HUES48 (cell line): Measurements from ENCODE around the gene FAM47E.

ENCODE experiments used
- H3K27ac ChIP-seq: one replicate; pipeline ENCODE4 v1.7.0; 2013; ENCODE audit warnings: low read depth, low read length, inconsistent platforms
- H3K27me3 ChIP-seq: 2 replicates; pipeline ENCODE4 v1.6.1; 2013; ENCODE audit warnings: mild to moderate bottlenecking, low read length; ENCODE audit not compliant: control insufficient read depth, insufficient read depth
- H3K36me3 ChIP-seq: 2 replicates; pipeline ENCODE4 v1.6.1; 2013; ENCODE audit warnings: low read length; ENCODE audit not compliant: control insufficient read depth, insufficient read depth
- H3K4me1 ChIP-seq: 2 replicates; pipeline ENCODE4 v1.6.1; 2013; ENCODE audit warnings: mild to moderate bottlenecking, low read length; ENCODE audit not compliant: control insufficient read depth, insufficient read depth
- H3K4me3 ChIP-seq: 2 replicates; pipeline ENCODE4 v1.5.1; 2013; ENCODE audit warnings: mild to moderate bottlenecking, low read depth, low read length
- H3K9ac ChIP-seq: 2 replicates; pipeline ENCODE4 v1.6.1; 2013; ENCODE audit warnings: mild to moderate bottlenecking, low read depth, low read length, moderate library complexity
- H3K9me3 ChIP-seq: 2 replicates; pipeline ENCODE4 v1.6.1; 2013; ENCODE audit warnings: low read length; ENCODE audit not compliant: control insufficient read depth, insufficient read depth

Gene FAM47E

DNA sequence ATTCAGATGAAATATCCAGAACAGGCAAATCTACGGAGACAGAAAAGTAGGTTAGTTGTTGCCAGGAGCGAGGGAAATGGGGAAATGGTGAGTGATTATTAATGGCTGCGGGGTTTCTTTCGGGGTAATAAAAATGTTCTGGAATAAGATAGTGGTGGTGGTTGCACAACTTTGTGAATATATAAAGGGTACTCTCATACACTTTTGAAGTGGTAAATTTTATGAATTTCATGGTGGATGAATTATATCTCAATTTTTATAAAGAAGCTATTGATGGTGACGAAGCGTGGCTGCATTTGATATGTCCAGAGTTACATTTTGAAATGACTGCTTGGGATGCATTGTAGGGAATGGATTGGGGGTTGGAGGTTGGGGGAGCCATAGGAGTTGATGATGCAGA lies 16.3 kb downstream of the FAM47E start:
- Histone ChIP-seq H3K9me3 (no peaks in the 10 kb centered on the region), H3K27me3 (no peaks in the 10 kb centered on the region), H3K9ac (no peak overlapping the region), H3K27ac (no peak overlapping the region), H3K4me3 (no peak overlapping the region), H3K36me3 (no peaks in the 10 kb centered on the region), H3K4me1 (no peaks in the 10 kb centered on the region)

DNA sequence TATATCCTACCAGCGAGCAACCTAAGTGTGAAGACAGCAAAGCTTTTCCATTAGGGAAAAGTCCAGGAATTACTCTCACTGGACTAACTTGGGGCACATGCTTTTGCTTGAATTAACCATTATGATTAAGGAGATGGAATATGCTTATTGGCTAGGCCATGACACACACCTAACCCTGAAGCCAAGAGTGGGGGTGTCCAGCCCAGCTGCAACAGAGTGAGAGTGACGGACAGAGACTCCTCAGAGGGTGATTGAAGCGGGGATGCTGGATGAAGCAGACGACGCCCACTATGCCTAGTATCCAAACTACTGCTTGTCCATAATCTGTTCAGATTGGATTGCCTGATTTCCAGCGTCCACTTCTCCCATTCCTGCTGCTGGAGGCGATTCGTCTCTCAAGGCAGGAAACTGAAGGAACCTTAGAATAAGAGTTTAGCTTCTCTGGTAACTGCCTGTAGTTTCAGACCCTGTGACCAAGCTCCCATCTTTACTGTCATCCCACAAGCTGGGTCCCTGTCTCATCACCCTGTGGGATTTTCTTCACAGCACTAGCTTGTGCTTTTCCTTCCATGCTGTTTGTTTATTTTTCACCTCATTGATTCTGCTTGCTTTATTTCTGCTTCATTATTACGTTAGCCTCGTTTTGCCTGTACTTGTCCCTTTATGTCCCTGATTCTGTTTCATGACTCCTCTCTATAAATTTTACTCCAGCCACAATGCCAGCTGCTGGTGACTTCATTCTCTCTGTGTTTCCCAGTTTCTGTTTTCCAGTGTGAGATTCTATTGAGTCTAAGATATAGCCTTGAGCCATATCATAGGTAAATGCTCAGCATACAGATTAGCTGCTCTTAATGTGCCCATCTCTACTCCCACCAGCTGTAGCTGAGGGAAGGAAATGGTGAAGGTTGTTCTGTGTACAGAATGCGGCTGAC lies 19.0 kb downstream of the FAM47E start:
- no peaks in the 10 kb centered on the region for H3K27me3 ChIP-seq
- no peaks in the 10 kb centered on the region for H3K4me1 ChIP-seq
- H3K36me3 ChIP-seq, result no peaks in the 10 kb centered on the region
- no peaks in the 10 kb centered on the region for H3K9me3 ChIP-seq
- no peak overlapping the region for H3K27ac ChIP-seq
- H3K9ac ChIP-seq, result no peak overlapping the region
- H3K4me3 ChIP-seq, result no peak overlapping the region

DNA sequence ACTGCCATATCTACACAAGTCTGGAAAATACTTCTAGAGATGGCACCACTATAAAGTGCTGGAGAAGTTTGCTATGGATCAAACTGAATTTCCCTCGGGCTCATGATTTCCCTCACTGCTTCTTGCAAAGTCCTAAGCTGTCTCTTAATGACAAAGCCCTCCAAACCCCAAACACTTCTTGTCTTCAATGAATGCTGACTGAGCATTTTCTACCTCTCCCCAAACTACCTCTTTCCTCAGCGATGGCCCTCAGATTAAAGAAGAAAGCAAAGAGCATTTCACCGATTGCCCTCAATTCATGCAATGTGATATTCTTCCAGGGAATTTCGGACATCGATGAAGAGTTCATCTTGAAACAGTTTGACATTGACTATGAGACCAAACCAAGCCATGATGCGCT lies 19.7 kb downstream of the FAM47E start:
- no peaks in the 10 kb centered on the region for H3K4me1 ChIP-seq
- no peaks in the 10 kb centered on the region for H3K36me3 ChIP-seq
- H3K27me3 ChIP-seq, result no peaks in the 10 kb centered on the region
- no peak overlapping the region for H3K4me3 ChIP-seq
- H3K9me3 ChIP-seq, result no peaks in the 10 kb centered on the region
- no peak overlapping the region for H3K27ac ChIP-seq
- H3K9ac ChIP-seq, result no peak overlapping the region

DNA sequence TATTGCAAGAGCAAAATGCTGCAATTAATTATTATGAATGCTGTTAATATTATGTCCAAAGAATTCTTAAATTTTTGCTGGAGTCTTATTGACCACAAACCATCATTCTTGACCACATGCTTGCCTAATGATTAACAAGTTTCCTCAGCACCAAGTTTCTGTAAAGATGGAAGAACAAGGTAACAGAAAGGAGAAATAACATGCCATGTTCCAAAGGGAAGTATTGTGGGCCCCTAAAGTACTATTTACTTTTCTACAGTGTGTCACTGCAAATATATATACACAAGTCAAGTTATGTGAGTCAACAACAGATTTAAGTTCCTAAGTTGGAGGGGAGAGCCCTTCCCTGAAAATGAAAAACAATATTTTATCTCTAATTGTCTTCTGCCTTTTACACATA lies 20.6 kb downstream of the FAM47E start:
- no peaks in the 10 kb centered on the region for H3K36me3 ChIP-seq
- H3K9ac ChIP-seq, result no peak overlapping the region
- no peak overlapping the region for H3K4me3 ChIP-seq
- H3K27ac ChIP-seq, result no peak overlapping the region
- H3K9me3 ChIP-seq, result no peaks in the 10 kb centered on the region
- H3K27me3 ChIP-seq, result no peaks in the 10 kb centered on the region
- no peaks in the 10 kb centered on the region for H3K4me1 ChIP-seq

DNA sequence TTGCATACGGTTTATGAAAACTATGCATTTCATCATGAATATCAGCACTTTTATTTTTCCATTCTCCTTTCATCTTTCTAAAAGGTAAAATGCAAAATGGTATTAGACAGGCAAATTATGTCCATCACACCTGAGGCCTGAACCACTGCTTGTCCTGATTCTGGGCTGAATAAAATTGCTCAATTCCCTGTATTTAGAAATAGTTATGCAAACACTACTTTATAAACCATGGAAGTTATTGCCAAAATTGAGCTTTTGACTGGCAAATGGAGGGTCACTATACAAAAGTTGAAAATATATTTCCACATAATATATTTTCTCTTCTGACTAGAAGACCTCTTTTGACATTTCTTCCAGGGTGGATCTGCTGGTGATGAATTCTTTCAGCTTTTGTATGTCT lies 21.1 kb downstream of the FAM47E start:
- H3K4me3 ChIP-seq, result no peak overlapping the region
- no peaks in the 10 kb centered on the region for H3K27me3 ChIP-seq
- H3K9me3 ChIP-seq, result no peaks in the 10 kb centered on the region
- no peak overlapping the region for H3K9ac ChIP-seq
- no peak overlapping the region for H3K27ac ChIP-seq
- no peaks in the 10 kb centered on the region for H3K4me1 ChIP-seq
- no peaks in the 10 kb centered on the region for H3K36me3 ChIP-seq

DNA sequence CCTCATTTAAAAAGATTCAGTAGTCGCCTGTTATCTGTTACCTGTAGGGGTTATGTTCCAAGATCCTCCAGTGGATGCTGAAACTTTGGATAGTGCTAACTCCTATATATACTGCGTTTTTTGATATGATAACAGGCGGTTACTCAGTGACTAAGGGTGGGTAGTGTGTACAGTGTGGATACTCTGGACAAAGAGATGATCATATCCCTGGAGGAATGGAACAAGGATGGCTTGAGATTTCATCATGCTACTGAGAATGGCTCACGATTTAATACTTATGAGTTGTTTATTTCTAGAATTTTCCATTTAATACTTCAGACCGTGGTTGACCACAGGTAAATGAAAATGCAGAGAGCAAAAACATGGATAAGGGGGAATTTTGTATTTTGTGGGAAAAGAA lies 21.5 kb downstream of the FAM47E start:
- Histone ChIP-seq H3K4me3 (no peak overlapping the region), H3K27me3 (no peaks in the 10 kb centered on the region), H3K4me1 (no peaks in the 10 kb centered on the region), H3K9ac (no peak overlapping the region), H3K9me3 (no peaks in the 10 kb centered on the region), H3K36me3 (no peaks in the 10 kb centered on the region), H3K27ac (no peak overlapping the region)

DNA sequence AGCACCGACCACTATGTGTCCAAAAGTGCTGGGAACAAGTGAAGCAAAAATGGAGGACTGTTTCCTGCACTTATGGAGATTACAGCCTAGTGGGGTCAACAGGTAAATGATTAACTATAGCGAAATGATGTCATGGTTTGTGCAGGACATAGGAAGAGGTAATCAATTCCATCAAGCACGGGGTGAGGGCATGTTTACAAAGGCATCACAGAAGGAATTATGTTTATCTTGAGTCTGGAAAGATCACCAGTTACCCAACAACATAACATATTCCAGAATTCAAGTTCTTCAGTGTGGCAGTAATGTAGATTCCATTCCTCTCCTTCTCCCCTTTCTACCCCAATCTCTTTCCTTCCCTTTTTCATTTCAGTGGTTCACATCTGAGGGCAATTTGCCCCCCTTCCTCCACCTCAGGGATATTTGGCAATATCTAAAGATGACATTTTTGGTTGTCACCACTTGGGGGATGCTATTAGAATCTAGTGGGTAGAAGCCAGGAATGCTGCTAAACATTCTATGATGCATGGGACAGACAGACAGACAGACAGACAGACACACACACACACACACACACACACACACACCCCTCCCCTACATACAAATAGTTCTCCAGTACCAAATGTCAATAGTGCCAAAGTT lies 24.1 kb downstream of the FAM47E start:
- no peaks in the 10 kb centered on the region for H3K27me3 ChIP-seq
- H3K9ac ChIP-seq, result no peak overlapping the region
- H3K36me3 ChIP-seq, result no peaks in the 10 kb centered on the region
- no peaks in the 10 kb centered on the region for H3K4me1 ChIP-seq
- H3K9me3 ChIP-seq, result no peaks in the 10 kb centered on the region
- no peak overlapping the region for H3K27ac ChIP-seq
- H3K4me3 ChIP-seq, result no peak overlapping the region

DNA sequence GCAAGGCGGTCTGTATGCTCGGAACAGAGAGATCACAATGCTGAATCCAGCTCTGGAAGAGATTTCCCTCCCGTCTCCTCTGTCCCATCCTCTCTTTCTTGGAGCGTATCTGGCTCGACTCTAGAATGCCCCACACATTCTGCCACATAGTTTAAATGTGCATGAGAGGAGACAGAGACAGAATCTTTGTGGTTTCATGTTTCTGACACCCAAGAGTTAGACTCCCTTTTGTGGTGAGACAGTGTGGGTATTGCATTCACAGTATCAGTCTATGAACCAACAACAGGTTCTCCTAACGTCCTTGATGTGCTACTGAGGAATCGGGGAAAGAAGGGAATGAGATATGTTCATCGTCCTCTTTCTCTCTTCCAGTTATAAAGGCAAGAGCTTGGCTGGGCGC lies 25.3 kb downstream of the FAM47E start:
- Histone ChIP-seq H3K4me1 (no peaks in the 10 kb centered on the region), H3K4me3 (no peak overlapping the region), H3K36me3 (no peaks in the 10 kb centered on the region), H3K9ac (no peak overlapping the region), H3K9me3 (no peaks in the 10 kb centered on the region), H3K27me3 (no peaks in the 10 kb centered on the region), H3K27ac (no peak overlapping the region)

DNA sequence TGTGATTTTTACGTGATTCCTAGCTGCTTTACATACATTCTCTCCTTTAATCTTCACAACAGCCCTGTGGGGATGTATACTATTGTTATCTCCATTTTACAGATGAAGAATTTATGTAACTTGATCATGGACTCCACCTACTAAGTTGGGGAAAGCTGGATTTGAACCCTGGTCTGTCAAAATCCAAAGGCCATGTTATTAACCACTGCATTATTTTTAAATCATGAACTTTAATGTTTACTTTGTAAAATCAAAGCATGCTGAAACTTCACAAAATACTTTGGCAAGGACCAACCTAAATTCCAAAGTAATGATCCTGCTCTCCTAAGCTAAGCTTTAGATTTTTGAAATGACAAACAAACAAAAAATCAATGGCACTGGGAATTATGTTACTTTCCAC lies 26.1 kb downstream of the FAM47E start:
- Histone ChIP-seq H3K36me3 (no peaks in the 10 kb centered on the region), H3K4me1 (no peaks in the 10 kb centered on the region), H3K27ac (no peak overlapping the region), H3K27me3 (no peaks in the 10 kb centered on the region), H3K9me3 (no peaks in the 10 kb centered on the region), H3K9ac (no peak overlapping the region), H3K4me3 (no peak overlapping the region)

DNA sequence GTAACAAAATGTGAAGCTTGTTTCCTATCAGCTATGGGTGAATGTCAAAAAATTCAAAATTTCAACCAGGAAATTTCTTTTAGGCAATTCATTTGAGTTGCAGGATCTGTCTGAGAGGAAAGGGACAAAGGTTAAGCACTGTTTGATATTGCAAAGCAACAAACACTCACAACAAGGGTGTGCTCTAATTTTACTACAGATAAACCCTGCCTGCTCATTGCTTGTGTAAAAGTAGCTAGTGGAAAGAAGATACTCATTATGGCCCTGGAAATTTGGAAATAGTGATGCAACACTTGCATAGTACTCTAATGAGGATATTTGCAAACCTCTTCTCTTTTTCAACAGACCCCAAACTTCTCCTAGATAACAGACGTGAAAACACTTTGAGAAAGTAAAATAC lies 27.1 kb downstream of the FAM47E start:
- H3K4me3 ChIP-seq, result no peak overlapping the region
- no peaks in the 10 kb centered on the region for H3K36me3 ChIP-seq
- H3K27me3 ChIP-seq, result no peaks in the 10 kb centered on the region
- no peaks in the 10 kb centered on the region for H3K9me3 ChIP-seq
- H3K9ac ChIP-seq, result no peak overlapping the region
- H3K4me1 ChIP-seq, result no peaks in the 10 kb centered on the region
- no peak overlapping the region for H3K27ac ChIP-seq

DNA sequence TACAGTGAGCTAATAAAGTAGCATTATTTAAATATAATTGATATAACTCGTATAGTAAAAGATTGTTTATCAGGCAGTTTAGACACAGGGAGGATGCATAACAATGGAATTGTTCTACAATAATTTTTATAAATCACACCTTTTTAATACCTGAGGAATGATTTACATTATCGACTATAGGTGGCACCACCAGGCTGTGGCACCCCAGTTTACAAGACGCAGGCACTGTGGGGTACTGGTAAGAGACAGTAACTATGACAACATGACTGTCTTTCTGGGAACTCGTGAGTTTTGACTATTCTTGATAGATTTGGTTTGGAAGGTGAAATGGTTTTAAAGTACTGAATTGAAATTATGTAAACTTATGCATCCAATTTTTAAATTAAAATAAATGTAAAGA lies 27.9 kb downstream of the FAM47E start:
- no peak overlapping the region for H3K4me3 ChIP-seq
- no peak overlapping the region for H3K27ac ChIP-seq
- no peak overlapping the region for H3K9ac ChIP-seq
- H3K36me3 ChIP-seq, result no peaks in the 10 kb centered on the region
- H3K4me1 ChIP-seq, result no peaks in the 10 kb centered on the region
- H3K9me3 ChIP-seq, result no peaks in the 10 kb centered on the region
- H3K27me3 ChIP-seq, result no peaks in the 10 kb centered on the region
